A549 (cell line): ENCODE results near the gene TCP11L2.

Experiments
- BHLHE40 ChIP-seq: IDR thresholded peaks from 2 replicates; pipeline ENCODE4 v1.6.1; 2012; ENCODE audit warnings: low read depth, low read length, inconsistent platforms
- ELK1 ChIP-seq: fragments of 150-350 bp; IDR thresholded peaks from 2 replicates; pipeline ENCODE4 v1.6.1; 2014; ENCODE audit warnings: low read depth, mild to moderate bottlenecking, low read length
- EP300 ChIP-seq, 2 experiments: fragments of >200 bp; sonication (Bioruptor Twin); formaldehyde crosslinking; IDR thresholded peaks; 2 replicates in 1 of 2; 3 replicates in 1 of 2; pipeline ENCODE4 v1.6.1; 2016 to 2017
- POLR2A ChIP-seq: IDR thresholded peaks from 2 replicates; pipeline ENCODE4 v1.6.1; 2012; ENCODE audit warnings: mild to moderate bottlenecking, low read length
- ZC3H11A ChIP-seq: fragments of 450-650 bp; IDR thresholded peaks from 2 replicates; pipeline ENCODE4 v1.6.1; 2014; ENCODE audit warnings: antibody characterized with exemption, mild to moderate bottlenecking
- TF ChIP-seq, protein P1 (sequence below): IDR thresholded peaks from 2 replicates; pipeline ENCODE4 v1.6.1; 2012
- TF ChIP-seq, protein P2 (sequence below): fragments of >200 bp; sonication (Bioruptor Twin); formaldehyde crosslinking; IDR thresholded peaks from 3 replicates; pipeline ENCODE4 v1.5.1; 2016
- TF ChIP-seq, protein P3 (sequence below): fragments of 450-650 bp; IDR thresholded peaks from 2 replicates; pipeline ENCODE4 v1.6.1; 2014; ENCODE audit warnings: antibody characterized with exemption

DNA sequence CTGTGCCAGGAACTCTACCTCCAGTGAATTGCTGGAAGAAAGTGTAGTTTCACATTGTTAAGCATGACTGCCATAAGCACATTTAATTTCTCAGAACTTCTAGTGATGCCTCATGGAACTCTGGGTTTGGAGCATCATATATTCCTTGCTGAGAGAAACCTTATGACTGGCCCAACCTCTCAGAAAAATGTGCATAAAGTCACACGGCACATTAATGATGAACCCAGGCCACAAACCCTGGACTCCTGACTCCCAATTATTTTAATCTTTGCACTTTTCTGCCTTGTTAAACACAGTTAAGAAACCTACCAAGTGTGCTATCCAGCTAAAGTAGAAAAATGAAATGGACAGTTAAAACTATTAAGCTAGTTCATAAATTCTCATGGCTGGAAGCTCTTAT is 5.6 kb downstream of the TCP11L2 start:
- TF ChIP-seq BHLHE40, result no peak
- no peak for TF ChIP-seq EP300 (IDR thresholded peaks at IDR 0.05)
- TF ChIP-seq, protein P1, sequence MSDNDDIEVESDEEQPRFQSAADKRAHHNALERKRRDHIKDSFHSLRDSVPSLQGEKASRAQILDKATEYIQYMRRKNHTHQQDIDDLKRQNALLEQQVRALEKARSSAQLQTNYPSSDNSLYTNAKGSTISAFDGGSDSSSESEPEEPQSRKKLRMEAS, result no peak
- TF ChIP-seq ZC3H11A, result no peak
- TF ChIP-seq, protein P2, sequence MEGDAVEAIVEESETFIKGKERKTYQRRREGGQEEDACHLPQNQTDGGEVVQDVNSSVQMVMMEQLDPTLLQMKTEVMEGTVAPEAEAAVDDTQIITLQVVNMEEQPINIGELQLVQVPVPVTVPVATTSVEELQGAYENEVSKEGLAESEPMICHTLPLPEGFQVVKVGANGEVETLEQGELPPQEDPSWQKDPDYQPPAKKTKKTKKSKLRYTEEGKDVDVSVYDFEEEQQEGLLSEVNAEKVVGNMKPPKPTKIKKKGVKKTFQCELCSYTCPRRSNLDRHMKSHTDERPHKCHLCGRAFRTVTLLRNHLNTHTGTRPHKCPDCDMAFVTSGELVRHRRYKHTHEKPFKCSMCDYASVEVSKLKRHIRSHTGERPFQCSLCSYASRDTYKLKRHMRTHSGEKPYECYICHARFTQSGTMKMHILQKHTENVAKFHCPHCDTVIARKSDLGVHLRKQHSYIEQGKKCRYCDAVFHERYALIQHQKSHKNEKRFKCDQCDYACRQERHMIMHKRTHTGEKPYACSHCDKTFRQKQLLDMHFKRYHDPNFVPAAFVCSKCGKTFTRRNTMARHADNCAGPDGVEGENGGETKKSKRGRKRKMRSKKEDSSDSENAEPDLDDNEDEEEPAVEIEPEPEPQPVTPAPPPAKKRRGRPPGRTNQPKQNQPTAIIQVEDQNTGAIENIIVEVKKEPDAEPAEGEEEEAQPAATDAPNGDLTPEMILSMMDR, result no peak
- TF ChIP-seq ELK1, result no peak
- no peak for TF ChIP-seq POLR2A
- TF ChIP-seq, protein P3, sequence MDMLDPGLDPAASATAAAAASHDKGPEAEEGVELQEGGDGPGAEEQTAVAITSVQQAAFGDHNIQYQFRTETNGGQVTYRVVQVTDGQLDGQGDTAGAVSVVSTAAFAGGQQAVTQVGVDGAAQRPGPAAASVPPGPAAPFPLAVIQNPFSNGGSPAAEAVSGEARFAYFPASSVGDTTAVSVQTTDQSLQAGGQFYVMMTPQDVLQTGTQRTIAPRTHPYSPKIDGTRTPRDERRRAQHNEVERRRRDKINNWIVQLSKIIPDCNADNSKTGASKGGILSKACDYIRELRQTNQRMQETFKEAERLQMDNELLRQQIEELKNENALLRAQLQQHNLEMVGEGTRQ, result no peak
